HG02981 (cell line): Measurements from ENCODE around the gene P3H1.
"Not testable (repeated sequence)": the region's sequence is repeated elsewhere in the genome, so short reads cannot be mapped to it uniquely, and the experiment has no call there.

ENCODE experiments used
- ATAC-seq: cut with Tn5 transposase; IDR thresholded peaks from one replicate; pipeline ENCODE4 v1.9.1; 2021; ENCODE audit warnings: mild to moderate bottlenecking, moderate library complexity; ENCODE audit not compliant: unreplicated experiment

The P3H1 gene

GRCh38 chr1:42733415-42734200 is 33.2 kb downstream of the P3H1 start:
- ATAC-seq, result no peak

- no peak for ATAC-seq
Observed at GRCh38 chr1:42732126-42732680, 34.6 kb downstream of the P3H1 start.

GRCh38 chr1:42731585-42731984 is 35.2 kb downstream of the P3H1 start:
- no peak for ATAC-seq

GRCh38 chr1:42730988-42731387 is 35.8 kb downstream of the P3H1 start:
- no peak for ATAC-seq

GRCh38 chr1:42730002-42730401 is 36.8 kb downstream of the P3H1 start:
- ATAC-seq, result no peak

- ATAC-seq, result not testable (repeated sequence)
Observed at GRCh38 chr1:42725820-42726219, 41.0 kb downstream of the P3H1 start.

- no peak for ATAC-seq
Observed at GRCh38 chr1:42723511-42723910, 43.3 kb downstream of the P3H1 start.

GRCh38 chr1:42722403-42722802 is 44.4 kb downstream of the P3H1 start:
- not testable (repeated sequence) for ATAC-seq

- no peak for ATAC-seq
Observed at GRCh38 chr1:42721926-42722325, 44.9 kb downstream of the P3H1 start.

GRCh38 chr1:42720868-42721267 is 46.0 kb downstream of the P3H1 start:
- ATAC-seq, result no peak

- ATAC-seq, result not testable (repeated sequence)
Observed at GRCh38 chr1:42714441-42714840, 52.4 kb downstream of the P3H1 start.

- no peak for ATAC-seq
Observed at GRCh38 chr1:42713293-42713692, 53.5 kb downstream of the P3H1 start.

- not testable (repeated sequence) for ATAC-seq
Observed at GRCh38 chr1:42712808-42713207, 54.0 kb downstream of the P3H1 start.

- ATAC-seq, result no peak
Observed at GRCh38 chr1:42703888-42704464, 62.9 kb downstream of the P3H1 start.

GRCh38 chr1:42700006-42700405 is 66.8 kb downstream of the P3H1 start:
- ATAC-seq, result no peak

GRCh38 chr1:42698081-42698813 is 68.6 kb downstream of the P3H1 start:
- no peak for ATAC-seq
